Upper lobe of left lung (tissue), 6 donors: Measurements from ENCODE around the gene C3orf18. TPM values are rescaled to one million over a fixed set of nuclear protein-coding genes. Genes with fewer than 3 reads are reported as not detected.

Experiments used
- ATAC-seq, 2 donors: fragments of 200-7000 bp; cut with Tn5 transposase; one replicate each; pipeline ENCODE4 v1.9.1; 2022; ENCODE audit warnings: mild to moderate bottlenecking in 2 of 2, moderate library complexity in 2 of 2; ENCODE audit not compliant: low FRiP score in 2 of 2
- DNase-seq, 2 donors: peaks; one replicate each; pipeline ENCODE4 v3.0.0-alpha.2; 2019 to 2020
- H3K27ac ChIP-seq, 4 donors: fragments of 200-600 bp; sonication (generic); one replicate each; pipeline ENCODE4 v1.5.1; 2016 to 2019
- H3K27me3 ChIP-seq, 4 donors: fragments of 200-600 bp; sonication (generic); one replicate each; pipeline ENCODE4 v1.5.1; 2017 to 2019
- H3K36me3 ChIP-seq, 4 donors: fragments of 200-600 bp; sonication (generic); one replicate each; pipeline ENCODE4 v1.5.1; 2016 to 2019
- H3K4me1 ChIP-seq, 4 donors: fragments of 200-600 bp; sonication (generic); one replicate each; pipeline ENCODE4 v1.5.1; 2018 to 2019
- H3K4me3 ChIP-seq, 4 donors: fragments of 200-600 bp; sonication (generic); one replicate each; pipeline ENCODE4 v1.5.1; 2017 to 2019; ENCODE audit warnings: mild to moderate bottlenecking in 2 of 4, moderate library complexity in 1 of 4
- H3K9me3 ChIP-seq, 4 donors: fragments of 200-600 bp; sonication (generic); one replicate each; pipeline ENCODE4 v1.5.1; 2018 to 2019
- EP300 ChIP-seq, 4 donors: sonication (generic); formaldehyde crosslinking; IDR thresholded peaks; one replicate each; pipeline ENCODE4 v1.5.1; 2017; ENCODE audit warnings: antibody characterized with exemption in 4 of 4, control low read depth in 2 of 4
- POLR2A ChIP-seq, 4 donors: fragments of 450-650 bp; IDR thresholded peaks; one replicate each; pipeline ENCODE4 v1.5.1; 2016 to 2017; ENCODE audit warnings: antibody characterized with exemption in 4 of 4, mild to moderate bottlenecking in 2 of 4
- POLR2AphosphoS5 ChIP-seq, 2 donors: sonication (generic); formaldehyde crosslinking; IDR thresholded peaks; one replicate each; pipeline ENCODE4 v1.5.1; 2017; ENCODE audit warnings: antibody characterized with exemption in 2 of 2
- WGBS, 2 donors: methylation state at CpG; one replicate each; pipeline ENCODE4 v1.1.5; 2017 to 2018; 5-methylcytosine and 5-hydroxymethylcytosine counted together
- total RNA-seq, 6 donors: library from RNA; depleted of rRNA in 4 of 6; stranded (reverse); fragments of >200 nt in 4 of 6; gene quantifications; one replicate each; pipeline versions ENCODE4 v1.1.0 to v1.2.1, GENCODE V29; 2016 to 2021
- TF ChIP-seq, protein P1 (sequence below), 6 experiments: fragments of 450-650 bp in 4 of 6; fragments of 200-600 bp in 2 of 6; sonication (generic) in 2 of 6; IDR thresholded peaks; one replicate each; pipeline ENCODE4 v1.5.1; 2016 to 2019; ENCODE audit warnings: antibody characterized with exemption in 6 of 6
- donor health status: DM: no; HTN: no; CAD: no; lungs with moderate emphysema.
- donor health status: DM: no; HTN: yes; CAD: no; lungs with severe emphysema.

The C3orf18 gene
- total RNA-seq, 6 donors from 2014 or later: 4.7 to 7.5 (median 5.7) TPM

DNA sequence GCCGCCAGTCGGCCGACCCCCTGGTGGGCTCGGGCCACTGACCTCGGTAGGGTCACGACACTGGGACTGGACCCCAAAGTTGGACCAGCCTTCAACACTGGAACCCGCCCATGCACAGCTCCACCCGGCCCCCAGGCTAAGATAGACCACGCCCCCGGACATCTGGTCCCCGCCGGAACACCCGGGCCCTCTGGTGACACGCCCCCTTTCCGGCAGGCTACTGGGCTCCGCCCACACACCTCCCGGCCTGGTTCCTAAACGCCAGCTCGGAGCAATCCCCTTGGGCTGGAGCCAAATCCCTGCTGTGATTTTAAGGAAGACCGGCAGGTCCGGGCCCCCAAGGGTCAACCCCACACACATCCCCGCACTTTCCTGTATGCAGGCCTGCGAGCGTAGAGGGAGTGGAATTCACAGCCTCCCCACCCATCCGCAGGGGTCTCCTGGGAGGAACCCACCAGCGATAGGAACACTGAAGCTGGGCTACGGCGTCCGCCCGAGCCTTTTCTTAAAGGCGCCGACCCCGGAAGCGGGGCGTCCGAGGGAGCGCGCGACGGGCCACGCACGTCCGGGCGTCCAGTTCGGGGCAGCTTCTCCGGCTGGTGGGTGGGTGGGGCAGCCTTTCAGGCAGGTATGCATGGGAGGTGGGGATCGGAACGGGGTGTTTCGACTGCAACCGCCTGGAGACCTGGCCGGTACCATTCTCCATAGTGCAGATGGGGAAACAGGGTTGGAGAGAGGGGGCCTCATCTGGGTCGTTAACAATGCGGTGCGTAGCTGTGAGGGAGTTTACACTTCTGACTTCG lies 1.6 kb upstream of the C3orf18 start, which contains the start of gene HEMK1:
Gene HEMK1, plus strand, starts transcription at position 576 of the 803 bp plus-strand sequence. CDS start 1,583 bp downstream, outside the sequence.
- ATAC-seq (peak; percentile 94 to 96), DNase-seq (peak; percentile 96 to 99)
- Histone ChIP-seq H3K4me3 (peak within 1 kb of the TSS; percentile 50 to 78 (median 62)), H3K4me1 (peaks cover 36 to 61% (median 51%) of the 10 kb centered on the region in 4 donors), H3K27me3 (no peaks in the 10 kb centered on the region), H3K9me3 (no peaks in the 10 kb centered on the region), H3K36me3 (peaks cover 0 to 6% (median 0%) of the 10 kb centered on the region in 4 donors), H3K27ac (peak within 1 kb of the TSS; percentile 81 to 91 (median 87))
- WGBS, 2 donors: 1% methylated on average over 22 to 49 of the region's 55 CpGs
- TF ChIP-seq POLR2A (IDR thresholded peaks at IDR 0.05) (peak; percentile 37 to 82 (median 68)), POLR2AphosphoS5 (IDR thresholded peaks at IDR 0.05) (peak; percentile 87), EP300 (IDR thresholded peaks at IDR 0.05) (peak in 1 of 4 donors; percentile 75)
- TF ChIP-seq, protein P1, sequence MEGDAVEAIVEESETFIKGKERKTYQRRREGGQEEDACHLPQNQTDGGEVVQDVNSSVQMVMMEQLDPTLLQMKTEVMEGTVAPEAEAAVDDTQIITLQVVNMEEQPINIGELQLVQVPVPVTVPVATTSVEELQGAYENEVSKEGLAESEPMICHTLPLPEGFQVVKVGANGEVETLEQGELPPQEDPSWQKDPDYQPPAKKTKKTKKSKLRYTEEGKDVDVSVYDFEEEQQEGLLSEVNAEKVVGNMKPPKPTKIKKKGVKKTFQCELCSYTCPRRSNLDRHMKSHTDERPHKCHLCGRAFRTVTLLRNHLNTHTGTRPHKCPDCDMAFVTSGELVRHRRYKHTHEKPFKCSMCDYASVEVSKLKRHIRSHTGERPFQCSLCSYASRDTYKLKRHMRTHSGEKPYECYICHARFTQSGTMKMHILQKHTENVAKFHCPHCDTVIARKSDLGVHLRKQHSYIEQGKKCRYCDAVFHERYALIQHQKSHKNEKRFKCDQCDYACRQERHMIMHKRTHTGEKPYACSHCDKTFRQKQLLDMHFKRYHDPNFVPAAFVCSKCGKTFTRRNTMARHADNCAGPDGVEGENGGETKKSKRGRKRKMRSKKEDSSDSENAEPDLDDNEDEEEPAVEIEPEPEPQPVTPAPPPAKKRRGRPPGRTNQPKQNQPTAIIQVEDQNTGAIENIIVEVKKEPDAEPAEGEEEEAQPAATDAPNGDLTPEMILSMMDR (IDR thresholded peaks at IDR 0.05): peak in 1 of 6 experiments; percentile 7

DNA sequence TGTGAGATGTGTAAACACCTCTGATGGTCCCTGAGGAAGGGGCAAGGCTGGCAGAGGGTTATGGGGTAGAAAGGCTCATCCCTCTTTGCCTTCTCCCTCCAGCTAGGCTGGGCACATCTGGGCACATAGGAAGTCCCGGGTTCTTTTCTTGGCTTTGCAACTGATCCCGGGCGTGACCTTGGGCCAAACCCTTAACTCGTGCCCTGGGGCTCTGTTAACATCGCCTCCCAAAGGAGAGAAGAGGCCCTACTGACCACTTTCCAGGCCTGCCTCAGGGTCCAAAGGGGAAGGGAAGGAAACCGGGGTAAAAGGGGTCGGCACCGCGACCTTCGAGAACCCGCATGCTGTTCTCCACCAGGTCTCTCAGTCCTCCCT lies 549 bp downstream of the C3orf18 start:
- H3K4me3 ChIP-seq: peak overlapping the region; percentile 54 to 75 (median 64)
- WGBS, 2 donors: 21 to 28% methylated on average over 3 to 11 of the region's 11 CpGs
- H3K27me3 ChIP-seq: no peaks in the 10 kb centered on the region
- peaks cover 25 to 39% (median 30%) of the 10 kb centered on the region in 4 donors for H3K4me1 ChIP-seq
- peak overlapping the region; percentile 23 to 88 (median 75) for H3K27ac ChIP-seq
- DNase-seq (no peak), ATAC-seq (no peak)
- H3K9me3 ChIP-seq: no peaks in the 10 kb centered on the region
- H3K36me3 ChIP-seq: no peaks in the 10 kb centered on the region
- no peak for TF ChIP-seq POLR2A (IDR thresholded peaks at IDR 0.05)

DNA sequence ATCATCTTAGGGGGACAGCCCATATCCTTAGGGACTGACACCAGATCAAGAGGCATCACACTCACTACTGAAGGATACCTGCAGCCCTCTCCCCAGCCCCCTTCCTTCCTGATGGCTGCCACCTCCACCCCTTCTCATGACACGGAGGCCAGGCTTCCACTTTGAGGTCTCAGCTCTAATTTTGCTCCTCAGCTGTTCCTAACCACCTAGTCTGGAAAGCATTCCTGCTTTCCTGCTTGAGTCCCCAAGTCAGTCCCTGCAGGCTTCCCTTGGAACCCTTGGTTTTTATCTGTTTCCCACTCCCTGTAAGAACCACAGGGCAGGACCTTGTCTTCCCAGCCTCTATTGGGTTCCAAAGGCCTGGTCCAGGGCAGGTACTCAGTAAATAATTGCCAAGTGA lies 3.2 kb downstream of the C3orf18 start:
- peaks cover 15 to 23% (median 19%) of the 10 kb centered on the region in 4 donors for H3K4me1 ChIP-seq
- H3K27ac ChIP-seq: no peak overlapping the region
- H3K36me3 ChIP-seq: no peaks in the 10 kb centered on the region
- no peaks in the 10 kb centered on the region for H3K27me3 ChIP-seq
- 86 to 89% methylated on average over 1 of the region's 1 CpG for WGBS, 2 donors
- TF ChIP-seq EP300 (IDR thresholded peaks at IDR 0.05) (no peak), POLR2AphosphoS5 (IDR thresholded peaks at IDR 0.05) (no peak), POLR2A (IDR thresholded peaks at IDR 0.05) (no peak)
- TF ChIP-seq, protein P1 (IDR thresholded peaks at IDR 0.05): no peak
- H3K4me3 ChIP-seq: no peak overlapping the region
- DNase-seq (no peak), ATAC-seq (no peak)
- no peaks in the 10 kb centered on the region for H3K9me3 ChIP-seq

DNA sequence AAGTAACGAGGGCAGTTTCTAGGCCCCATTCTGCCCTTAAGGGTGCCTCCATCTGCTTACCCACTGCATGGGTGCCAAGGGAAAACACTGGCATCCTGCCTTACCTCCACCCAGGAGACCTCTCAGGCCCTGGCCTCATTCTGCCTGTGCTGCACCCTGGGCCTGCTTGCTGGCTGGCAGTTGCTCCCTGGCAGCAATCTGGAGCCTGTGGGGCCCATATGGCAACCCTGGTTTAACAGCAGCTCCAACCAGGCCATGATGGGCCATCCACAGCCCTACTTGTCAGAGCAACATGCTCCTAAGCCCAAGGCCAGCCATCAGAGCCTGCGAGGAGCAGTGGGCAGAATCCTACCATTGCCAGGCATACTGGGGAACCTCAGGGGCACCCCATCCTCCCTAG lies 3.7 kb downstream of the C3orf18 start:
- WGBS, 2 donors: 89 to 97% methylated on average over 1 to 2 of the region's 2 CpGs
- peaks cover 15 to 23% (median 19%) of the 10 kb centered on the region in 4 donors for H3K4me1 ChIP-seq
- H3K27ac ChIP-seq: no peak overlapping the region
- no peak for TF ChIP-seq POLR2AphosphoS5 (IDR thresholded peaks at IDR 0.05)
- H3K36me3 ChIP-seq: no peaks in the 10 kb centered on the region
- no peak for ATAC-seq
- no peak for DNase-seq
- no peaks in the 10 kb centered on the region for H3K27me3 ChIP-seq
- H3K9me3 ChIP-seq: no peaks in the 10 kb centered on the region
- H3K4me3 ChIP-seq: no peak overlapping the region

DNA sequence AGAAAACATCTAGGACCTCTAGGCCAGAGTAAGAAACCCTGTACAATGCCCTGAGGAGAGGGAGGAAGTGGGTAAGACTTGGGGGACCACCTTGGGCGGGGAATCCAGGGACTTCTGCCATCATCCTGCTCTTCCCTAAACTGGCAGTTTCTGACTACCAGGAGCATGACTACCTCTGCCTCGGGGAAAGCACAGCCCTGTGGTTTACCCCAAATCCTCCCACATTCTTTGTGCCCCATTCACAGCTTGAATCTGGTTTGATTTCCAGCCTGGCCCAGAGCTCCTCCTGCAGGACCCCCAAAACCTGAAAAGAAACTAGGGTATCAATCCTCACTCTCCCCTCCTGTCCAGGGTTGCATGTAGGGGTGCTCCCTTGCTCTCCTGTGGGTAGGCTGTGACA lies 4.7 kb downstream of the C3orf18 start:
- ATAC-seq: no peak
- WGBS, 2 donors: 62 to 93% methylated on average over 2 of the region's 2 CpGs

More for the DNA sequence above, 4.7 kb downstream of the C3orf18 start:
- Histone ChIP-seq H3K27me3 (no peaks in the 10 kb centered on the region), H3K4me1 (peaks cover 9 to 14% (median 11%) of the 10 kb centered on the region in 4 donors), H3K36me3 (no peaks in the 10 kb centered on the region), H3K4me3 (no peak overlapping the region), H3K27ac (no peak overlapping the region), H3K9me3 (no peaks in the 10 kb centered on the region)
- TF ChIP-seq, protein P1 (IDR thresholded peaks at IDR 0.05): no peak
- TF ChIP-seq EP300 (IDR thresholded peaks at IDR 0.05): no peak
- no peak for TF ChIP-seq POLR2A (IDR thresholded peaks at IDR 0.05)
- no peak for TF ChIP-seq POLR2AphosphoS5 (IDR thresholded peaks at IDR 0.05)
- no peak for DNase-seq
